WTC11 (cell line): ENCODE measurements around the gene ERC1. TPM values are rescaled to one million over a fixed set of nuclear protein-coding genes. Genes with fewer than 3 reads are reported as not detected.

Source experiments
- ATAC-seq: fragments of 200-7000 bp; cut with Tn5 transposase; 2 replicates; pipeline ENCODE4 v1.10.0; 2021; ENCODE audit warnings: mild to moderate bottlenecking, moderate library complexity
- CTCF ChIA-PET: fragments of 300-600 bp; sonication (Branson Sonifier 250); formaldehyde crosslinking; loops from one replicate; lab custom pipeline; 2021; ENCODE audit warnings: antibody characterized with exemption; lab: Charles Lee
- POLR2A ChIA-PET: fragments of 350-600 bp; sonication (Branson Sonifier 250); formaldehyde crosslinking; loops from one replicate; lab custom pipeline; 2021; ENCODE audit warnings: antibody characterized with exemption; lab: Charles Lee
- DNase-seq: peaks from one replicate; pipeline ENCODE4 v3.0.0; 2021; ENCODE audit warnings: low spot score
- H3K27ac Mint-ChIP-seq: 2 replicates; pipeline ENCODE4 v1.8.0; 2021; ENCODE audit warnings: mixed read lengths
- H3K27me3 Mint-ChIP-seq: 2 replicates; pipeline ENCODE4 v1.8.0; 2021; ENCODE audit warnings: low read depth, mild to moderate bottlenecking, moderate library complexity, mixed read lengths
- H3K36me3 Mint-ChIP-seq: 2 replicates; pipeline ENCODE4 v1.8.0; 2021; ENCODE audit warnings: mixed read lengths
- H3K4me1 Mint-ChIP-seq: 2 replicates; pipeline ENCODE4 v1.8.0; 2022; ENCODE audit warnings: mixed read lengths
- H3K4me3 Mint-ChIP-seq: 2 replicates; pipeline ENCODE4 v1.8.0; 2021; ENCODE audit warnings: mild to moderate bottlenecking, moderate library complexity, mixed read lengths
- H3K9me3 Mint-ChIP-seq: 2 replicates; pipeline ENCODE4 v1.8.0; 2021; ENCODE audit warnings: mixed read lengths
- CBFB ChIP-seq: sonication (generic); formaldehyde crosslinking; IDR thresholded peaks from 2 replicates; pipeline ENCODE4 v1.8.1; 2022; ENCODE audit warnings: mild to moderate bottlenecking, low read depth, missing genetic modification reagents
- ESRRA ChIP-seq: sonication (generic); formaldehyde crosslinking; IDR thresholded peaks from 2 replicates; pipeline ENCODE4 v1.8.1; 2022; ENCODE audit warnings: mild to moderate bottlenecking, missing genetic modification reagents, borderline replicate concordance
- FOXJ3 ChIP-seq: sonication (generic); formaldehyde crosslinking; IDR thresholded peaks from 2 replicates; pipeline ENCODE4 v1.9.0; 2021; ENCODE audit warnings: missing genetic modification reagents, mild to moderate bottlenecking, borderline replicate concordance
- KAT7 ChIP-seq: sonication (generic); formaldehyde crosslinking; IDR thresholded peaks from 2 replicates; pipeline ENCODE4 v1.8.1; 2023; ENCODE audit warnings: missing genetic modification reagents, mild to moderate bottlenecking, borderline replicate concordance
- MYBL2 ChIP-seq: sonication (generic); formaldehyde crosslinking; IDR thresholded peaks from 2 replicates; pipeline ENCODE4 v1.8.1; 2023; ENCODE audit warnings: mild to moderate bottlenecking, moderate library complexity, missing genetic modification reagents
- NFATC4 ChIP-seq: fragments of 250-450 bp; sonication (Bioruptor Pico); IDR thresholded peaks from 2 replicates; pipeline ENCODE4 v1.9.0; 2021; ENCODE audit warnings: mild to moderate bottlenecking
- OVOL2 ChIP-seq: fragments of 250-450 bp; sonication (Bioruptor Pico); IDR thresholded peaks from 2 replicates; pipeline ENCODE4 v1.9.0; 2021; ENCODE audit warnings: mild to moderate bottlenecking, borderline replicate concordance
- SOX15 ChIP-seq: fragments of 250-450 bp; sonication (Bioruptor Pico); IDR thresholded peaks from 2 replicates; pipeline ENCODE4 v1.9.0; 2021; ENCODE audit warnings: mild to moderate bottlenecking
- SP1 ChIP-seq: sonication (generic); formaldehyde crosslinking; conservative IDR thresholded peaks from 2 replicates; pipeline ENCODE4 v1.8.1; 2022; ENCODE audit warnings: missing genetic modification reagents
- TEAD4 ChIP-seq: sonication (generic); formaldehyde crosslinking; IDR thresholded peaks from 2 replicates; pipeline ENCODE4 v1.8.0; 2022; ENCODE audit warnings: mild to moderate bottlenecking, missing genetic modification reagents
- ZNF219 ChIP-seq: sonication (generic); formaldehyde crosslinking; IDR thresholded peaks from 2 replicates; pipeline ENCODE4 v1.8.0; 2023; ENCODE audit warnings: missing genetic modification reagents, mild to moderate bottlenecking, borderline replicate concordance
- total RNA-seq: library from RNA; stranded (reverse); gene quantifications from 3 replicates; pipeline ENCODE4 v1.2.3, GENCODE V29; 2021
- TF ChIP-seq, protein P1 (sequence below): fragments of 250-450 bp; sonication (Bioruptor Pico); conservative IDR thresholded peaks from 2 replicates; pipeline ENCODE4 v1.9.0; 2021; ENCODE audit warnings: mild to moderate bottlenecking
- TF ChIP-seq, protein P2 (sequence below): sonication (generic); formaldehyde crosslinking; conservative IDR thresholded peaks from 2 replicates; pipeline ENCODE4 v1.8.1; 2022; ENCODE audit warnings: mild to moderate bottlenecking, missing genetic modification reagents
- TF ChIP-seq, protein P3 (sequence below): sonication (generic); formaldehyde crosslinking; IDR thresholded peaks from 2 replicates; pipeline ENCODE4 v1.8.0; 2022; ENCODE audit warnings: mild to moderate bottlenecking, missing genetic modification reagents
- TF ChIP-seq, protein P4 (sequence below): sonication (generic); formaldehyde crosslinking; IDR thresholded peaks from 2 replicates; pipeline ENCODE4 v1.8.1; 2023; ENCODE audit warnings: mild to moderate bottlenecking, missing genetic modification reagents
- TF ChIP-seq, protein P5 (sequence below): fragments of 250-450 bp; sonication (Bioruptor Pico); IDR thresholded peaks from 2 replicates; pipeline ENCODE4 v1.9.0; 2021; ENCODE audit warnings: mild to moderate bottlenecking, borderline replicate concordance
- TF ChIP-seq, protein P6 (sequence below): fragments of 250-450 bp; sonication (Bioruptor Pico); IDR thresholded peaks from 2 replicates; pipeline ENCODE4 v2.1.2; 2022; ENCODE audit warnings: mild to moderate bottlenecking, moderate library complexity
- TF ChIP-seq, protein P7 (sequence below): sonication (generic); formaldehyde crosslinking; IDR thresholded peaks from 2 replicates; pipeline ENCODE4 v1.8.1; 2023; ENCODE audit warnings: mild to moderate bottlenecking, missing genetic modification reagents, moderate library complexity
- TF ChIP-seq, protein P8 (sequence below): fragments of 250-450 bp; sonication (Bioruptor Pico); IDR thresholded peaks from 2 replicates; pipeline ENCODE4 v1.9.0; 2021; ENCODE audit warnings: moderate library complexity, mild to moderate bottlenecking, inconsistent platforms, borderline replicate concordance

The ERC1 gene
- total RNA-seq, 1 experiment from 2014 or later, result 47.5 TPM

DNA sequence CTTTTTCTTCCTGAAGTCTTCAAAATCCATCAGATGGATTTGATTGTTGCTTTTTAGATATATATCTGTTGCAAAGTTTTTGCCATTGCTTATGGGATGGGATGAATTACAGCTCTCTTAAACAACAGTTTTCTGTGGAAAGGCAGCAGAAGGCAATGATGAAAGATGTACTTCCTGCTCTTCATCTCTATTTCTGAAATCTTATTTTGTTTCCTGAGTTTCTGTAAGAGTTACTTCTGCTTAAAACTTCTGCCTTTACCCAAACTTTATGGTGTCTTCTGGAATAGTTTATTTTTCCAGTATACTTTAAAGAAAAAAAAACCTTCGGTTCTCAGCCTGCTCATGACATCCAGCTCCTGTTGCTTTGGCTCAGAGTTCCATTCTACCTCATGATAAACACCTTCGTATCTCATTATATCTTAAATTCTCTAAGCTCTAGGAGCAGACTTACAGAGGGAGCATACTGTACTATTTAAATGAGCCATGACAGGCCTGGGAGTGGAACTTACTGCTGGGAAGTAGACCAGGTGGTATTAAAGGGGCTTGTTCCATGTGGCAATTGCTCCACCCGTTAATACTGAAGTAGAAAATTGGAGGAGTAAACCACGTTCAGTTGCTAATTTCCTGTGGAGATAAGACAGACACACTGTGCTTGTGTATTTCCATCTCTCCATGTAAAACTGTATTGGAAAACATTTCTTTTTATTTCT, 314.9 kb downstream of the ERC1 start (continued):
- TF ChIP-seq, protein P1, sequence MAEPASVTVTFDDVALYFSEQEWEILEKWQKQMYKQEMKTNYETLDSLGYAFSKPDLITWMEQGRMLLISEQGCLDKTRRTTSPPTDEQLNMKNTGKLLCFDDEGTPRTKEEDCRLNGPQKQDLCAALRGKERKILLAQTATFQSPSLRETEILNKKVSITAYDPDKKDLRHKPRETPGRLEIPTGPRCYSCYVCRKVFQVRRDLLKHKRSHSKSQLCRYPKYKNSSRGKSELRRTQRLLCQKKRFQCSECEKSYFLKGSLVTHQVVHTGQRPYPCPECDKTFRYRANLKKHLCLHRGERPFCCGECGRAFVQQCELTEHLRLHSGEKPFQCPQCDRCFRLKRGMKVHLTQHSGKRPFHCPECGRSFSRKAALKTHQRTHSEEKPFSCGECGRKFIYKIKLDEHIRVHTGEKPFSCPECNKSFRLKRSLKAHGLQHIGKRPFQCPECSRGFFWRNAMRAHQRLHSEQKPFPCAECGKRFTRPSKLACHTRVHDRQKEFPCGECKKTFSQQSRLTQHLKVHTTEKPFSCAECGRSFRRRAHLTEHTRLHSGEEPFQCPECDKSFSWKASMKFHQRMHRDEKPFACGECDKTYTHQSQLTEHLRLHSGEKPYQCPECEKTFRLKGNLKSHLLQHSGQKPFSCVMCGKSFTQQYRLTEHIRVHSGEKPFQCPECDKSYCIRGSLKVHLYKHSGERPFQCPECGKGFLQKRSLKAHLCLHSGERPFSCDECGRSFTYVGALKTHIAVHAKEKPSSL, result no peak
- TF ChIP-seq TEAD4 (CRISPR knock-in tag) (no peak), ESRRA (no peak), KAT7 (CRISPR knock-in tag) (no peak), OVOL2 (no peak), SP1 (CRISPR knock-in tag) (no peak), SOX15 (CRISPR knock-in tag) (no peak)
- TF ChIP-seq, protein P2, sequence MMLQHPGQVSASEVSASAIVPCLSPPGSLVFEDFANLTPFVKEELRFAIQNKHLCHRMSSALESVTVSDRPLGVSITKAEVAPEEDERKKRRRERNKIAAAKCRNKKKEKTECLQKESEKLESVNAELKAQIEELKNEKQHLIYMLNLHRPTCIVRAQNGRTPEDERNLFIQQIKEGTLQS (CRISPR knock-in tag), result no peak
- TF ChIP-seq, protein P3, sequence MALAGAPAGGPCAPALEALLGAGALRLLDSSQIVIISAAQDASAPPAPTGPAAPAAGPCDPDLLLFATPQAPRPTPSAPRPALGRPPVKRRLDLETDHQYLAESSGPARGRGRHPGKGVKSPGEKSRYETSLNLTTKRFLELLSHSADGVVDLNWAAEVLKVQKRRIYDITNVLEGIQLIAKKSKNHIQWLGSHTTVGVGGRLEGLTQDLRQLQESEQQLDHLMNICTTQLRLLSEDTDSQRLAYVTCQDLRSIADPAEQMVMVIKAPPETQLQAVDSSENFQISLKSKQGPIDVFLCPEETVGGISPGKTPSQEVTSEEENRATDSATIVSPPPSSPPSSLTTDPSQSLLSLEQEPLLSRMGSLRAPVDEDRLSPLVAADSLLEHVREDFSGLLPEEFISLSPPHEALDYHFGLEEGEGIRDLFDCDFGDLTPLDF (CRISPR knock-in tag), result no peak

DNA sequence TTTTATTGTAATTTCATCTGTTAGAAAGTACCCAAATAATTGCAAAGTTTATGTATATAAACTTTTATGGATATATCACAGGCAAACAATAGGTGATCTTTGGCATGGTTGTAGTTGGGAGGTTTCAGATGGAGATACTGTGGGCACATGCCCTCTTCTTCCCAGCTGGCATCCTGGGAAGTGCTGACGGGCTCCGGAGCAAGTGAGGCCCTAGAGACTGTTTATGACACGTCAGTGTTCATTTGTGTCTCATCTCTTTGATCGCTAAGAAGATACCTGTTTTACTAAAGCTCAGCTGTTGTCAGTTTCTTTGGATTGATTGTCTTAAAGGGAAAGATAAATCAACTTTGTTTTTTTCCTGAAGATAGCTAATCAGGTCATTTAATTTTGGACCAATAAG, 315.8 kb downstream of the ERC1 start:
- H3K4me1 Mint-ChIP-seq, result peaks cover 2% of the 10 kb centered on the region; the same call in 1 of the 2 replicates
- ATAC-seq (no peak), DNase-seq (no peak)
- no peak overlapping the region for H3K4me3 Mint-ChIP-seq
- no peaks in the 10 kb centered on the region for H3K9me3 Mint-ChIP-seq
- CTCF ChIA-PET, result interaction anchor here (1.6 kb wide), 1 partner anchor 189 kb away, joined by 6 read pairs; no protein-coding TSS in a partner anchor
- POLR2A ChIA-PET, result no interaction called here
- H3K27me3 Mint-ChIP-seq, result no peaks in the 10 kb centered on the region
- no peak overlapping the region for H3K27ac Mint-ChIP-seq
- peaks cover 2% of the 10 kb centered on the region; the same call in 1 of the 2 replicates for H3K36me3 Mint-ChIP-seq
- TF ChIP-seq NFATC4 (CRISPR knock-in tag), result no peak
- TF ChIP-seq, protein P4, sequence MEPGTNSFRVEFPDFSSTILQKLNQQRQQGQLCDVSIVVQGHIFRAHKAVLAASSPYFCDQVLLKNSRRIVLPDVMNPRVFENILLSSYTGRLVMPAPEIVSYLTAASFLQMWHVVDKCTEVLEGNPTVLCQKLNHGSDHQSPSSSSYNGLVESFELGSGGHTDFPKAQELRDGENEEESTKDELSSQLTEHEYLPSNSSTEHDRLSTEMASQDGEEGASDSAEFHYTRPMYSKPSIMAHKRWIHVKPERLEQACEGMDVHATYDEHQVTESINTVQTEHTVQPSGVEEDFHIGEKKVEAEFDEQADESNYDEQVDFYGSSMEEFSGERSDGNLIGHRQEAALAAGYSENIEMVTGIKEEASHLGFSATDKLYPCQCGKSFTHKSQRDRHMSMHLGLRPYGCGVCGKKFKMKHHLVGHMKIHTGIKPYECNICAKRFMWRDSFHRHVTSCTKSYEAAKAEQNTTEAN (CRISPR knock-in tag), result no peak
- TF ChIP-seq, protein P5, sequence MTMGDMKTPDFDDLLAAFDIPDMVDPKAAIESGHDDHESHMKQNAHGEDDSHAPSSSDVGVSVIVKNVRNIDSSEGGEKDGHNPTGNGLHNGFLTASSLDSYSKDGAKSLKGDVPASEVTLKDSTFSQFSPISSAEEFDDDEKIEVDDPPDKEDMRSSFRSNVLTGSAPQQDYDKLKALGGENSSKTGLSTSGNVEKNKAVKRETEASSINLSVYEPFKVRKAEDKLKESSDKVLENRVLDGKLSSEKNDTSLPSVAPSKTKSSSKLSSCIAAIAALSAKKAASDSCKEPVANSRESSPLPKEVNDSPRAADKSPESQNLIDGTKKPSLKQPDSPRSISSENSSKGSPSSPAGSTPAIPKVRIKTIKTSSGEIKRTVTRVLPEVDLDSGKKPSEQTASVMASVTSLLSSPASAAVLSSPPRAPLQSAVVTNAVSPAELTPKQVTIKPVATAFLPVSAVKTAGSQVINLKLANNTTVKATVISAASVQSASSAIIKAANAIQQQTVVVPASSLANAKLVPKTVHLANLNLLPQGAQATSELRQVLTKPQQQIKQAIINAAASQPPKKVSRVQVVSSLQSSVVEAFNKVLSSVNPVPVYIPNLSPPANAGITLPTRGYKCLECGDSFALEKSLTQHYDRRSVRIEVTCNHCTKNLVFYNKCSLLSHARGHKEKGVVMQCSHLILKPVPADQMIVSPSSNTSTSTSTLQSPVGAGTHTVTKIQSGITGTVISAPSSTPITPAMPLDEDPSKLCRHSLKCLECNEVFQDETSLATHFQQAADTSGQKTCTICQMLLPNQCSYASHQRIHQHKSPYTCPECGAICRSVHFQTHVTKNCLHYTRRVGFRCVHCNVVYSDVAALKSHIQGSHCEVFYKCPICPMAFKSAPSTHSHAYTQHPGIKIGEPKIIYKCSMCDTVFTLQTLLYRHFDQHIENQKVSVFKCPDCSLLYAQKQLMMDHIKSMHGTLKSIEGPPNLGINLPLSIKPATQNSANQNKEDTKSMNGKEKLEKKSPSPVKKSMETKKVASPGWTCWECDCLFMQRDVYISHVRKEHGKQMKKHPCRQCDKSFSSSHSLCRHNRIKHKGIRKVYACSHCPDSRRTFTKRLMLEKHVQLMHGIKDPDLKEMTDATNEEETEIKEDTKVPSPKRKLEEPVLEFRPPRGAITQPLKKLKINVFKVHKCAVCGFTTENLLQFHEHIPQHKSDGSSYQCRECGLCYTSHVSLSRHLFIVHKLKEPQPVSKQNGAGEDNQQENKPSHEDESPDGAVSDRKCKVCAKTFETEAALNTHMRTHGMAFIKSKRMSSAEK (CRISPR knock-in tag), result no peak
- no peak for TF ChIP-seq MYBL2 (CRISPR knock-in tag)
- no peak for TF ChIP-seq ZNF219
- TF ChIP-seq, protein P6, sequence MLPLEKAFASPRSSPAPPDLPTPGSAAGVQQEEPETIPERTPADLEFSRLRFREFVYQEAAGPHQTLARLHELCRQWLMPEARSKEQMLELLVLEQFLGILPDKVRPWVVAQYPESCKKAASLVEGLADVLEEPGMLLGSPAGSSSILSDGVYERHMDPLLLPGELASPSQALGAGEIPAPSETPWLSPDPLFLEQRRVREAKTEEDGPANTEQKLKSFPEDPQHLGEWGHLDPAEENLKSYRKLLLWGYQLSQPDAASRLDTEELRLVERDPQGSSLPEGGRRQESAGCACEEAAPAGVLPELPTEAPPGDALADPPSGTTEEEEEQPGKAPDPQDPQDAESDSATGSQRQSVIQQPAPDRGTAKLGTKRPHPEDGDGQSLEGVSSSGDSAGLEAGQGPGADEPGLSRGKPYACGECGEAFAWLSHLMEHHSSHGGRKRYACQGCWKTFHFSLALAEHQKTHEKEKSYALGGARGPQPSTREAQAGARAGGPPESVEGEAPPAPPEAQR, result no peak
- TF ChIP-seq CBFB, result no peak
- TF ChIP-seq, protein P7, sequence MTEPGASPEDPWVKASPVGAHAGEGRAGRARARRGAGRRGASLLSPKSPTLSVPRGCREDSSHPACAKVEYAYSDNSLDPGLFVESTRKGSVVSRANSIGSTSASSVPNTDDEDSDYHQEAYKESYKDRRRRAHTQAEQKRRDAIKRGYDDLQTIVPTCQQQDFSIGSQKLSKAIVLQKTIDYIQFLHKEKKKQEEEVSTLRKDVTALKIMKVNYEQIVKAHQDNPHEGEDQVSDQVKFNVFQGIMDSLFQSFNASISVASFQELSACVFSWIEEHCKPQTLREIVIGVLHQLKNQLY (CRISPR knock-in tag), result no peak
- TF ChIP-seq, protein P1, result no peak
- TF ChIP-seq FOXJ3 (CRISPR knock-in tag), result no peak
- TF ChIP-seq, protein P8, sequence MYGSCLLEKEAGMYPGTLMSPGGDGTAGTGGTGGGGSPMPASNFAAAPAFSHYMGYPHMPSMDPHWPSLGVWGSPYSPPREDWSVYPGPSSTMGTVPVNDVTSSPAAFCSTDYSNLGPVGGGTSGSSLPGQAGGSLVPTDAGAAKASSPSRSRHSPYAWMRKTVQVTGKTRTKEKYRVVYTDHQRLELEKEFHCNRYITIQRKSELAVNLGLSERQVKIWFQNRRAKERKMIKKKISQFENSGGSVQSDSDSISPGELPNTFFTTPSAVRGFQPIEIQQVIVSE, result no peak
